GM19372 (cell line): ENCODE data around the gene PRSS57.
"Not testable (repeated sequence)": the region's sequence is repeated elsewhere in the genome, so short reads cannot be mapped to it uniquely, and the experiment has no call there.

ENCODE experiments used
- ATAC-seq: cut with Tn5 transposase; IDR thresholded peaks from one replicate; pipeline ENCODE4 v1.9.1; 2021; ENCODE audit warnings: mild to moderate bottlenecking, low read depth, moderate library complexity; ENCODE audit not compliant: unreplicated experiment

The PRSS57 gene

GRCh38 chr19:695352-695949, at the start of gene PRSS57:
TSS of gene PRSS57 (minus strand) at chr19:695452. CDS start at chr19:695430, 22 bp downstream.
- ATAC-seq: no peak

DNA sequence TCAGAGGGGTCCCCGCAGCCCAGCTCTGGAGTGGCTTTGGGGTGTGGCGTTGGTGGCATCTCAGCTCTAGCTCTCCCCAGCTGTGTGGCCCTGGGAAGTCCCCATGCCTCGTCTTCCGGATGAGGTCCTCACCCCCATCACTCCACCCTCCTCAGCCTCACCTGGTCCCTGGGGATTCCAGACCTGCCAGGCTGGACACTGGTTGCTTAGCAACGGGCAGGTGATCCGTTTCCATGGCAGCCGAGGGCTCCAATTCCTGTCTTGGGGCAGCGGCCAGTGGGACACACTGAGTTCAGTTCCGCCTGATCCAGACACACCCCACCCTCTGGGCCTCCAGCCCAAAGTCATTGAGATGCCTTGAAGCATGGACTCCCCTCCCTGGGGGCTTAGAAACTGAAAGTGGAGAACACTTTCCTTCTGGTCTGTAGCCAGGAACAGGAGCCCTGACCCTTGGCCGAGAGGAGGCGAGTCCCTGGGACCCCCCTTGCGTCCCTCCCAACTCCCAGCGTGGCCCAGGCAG, 48.0 kb upstream of the PRSS57 start:
- ATAC-seq: no peak

GRCh38 chr19:742540-743075, 47.4 kb upstream of the PRSS57 start:
- no peak for ATAC-seq

DNA sequence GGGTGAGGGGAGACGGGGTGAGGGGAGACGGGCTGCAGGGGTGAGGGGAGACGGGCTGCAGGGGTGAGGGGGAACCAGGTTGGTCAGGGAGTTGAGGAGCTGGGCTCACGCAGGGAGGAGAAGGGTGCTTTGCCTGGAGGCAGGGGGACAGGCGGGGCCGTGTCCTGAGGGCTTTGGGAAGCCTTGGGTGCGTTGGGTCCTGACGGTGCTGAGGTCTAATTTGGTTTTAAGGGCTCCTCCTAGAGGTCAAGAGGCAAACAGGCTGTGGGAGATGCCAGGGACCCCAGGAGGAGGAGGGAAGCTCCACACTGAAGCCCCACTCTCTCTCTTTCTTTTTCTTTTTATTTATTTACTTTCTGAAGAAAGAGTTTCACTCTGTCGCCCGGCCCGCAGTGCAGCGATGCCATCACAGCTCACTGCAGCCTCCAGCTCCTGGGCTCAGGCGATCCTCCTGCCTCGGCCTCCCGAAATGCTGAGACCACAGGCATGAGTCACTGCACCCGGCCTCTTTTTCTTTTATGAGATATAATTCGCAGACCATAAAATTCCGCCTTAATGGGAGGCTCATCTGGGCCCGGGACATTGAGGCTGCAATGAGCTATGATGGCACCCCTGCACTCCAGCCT, 46.4 kb upstream of the PRSS57 start:
- no peak for ATAC-seq

DNA sequence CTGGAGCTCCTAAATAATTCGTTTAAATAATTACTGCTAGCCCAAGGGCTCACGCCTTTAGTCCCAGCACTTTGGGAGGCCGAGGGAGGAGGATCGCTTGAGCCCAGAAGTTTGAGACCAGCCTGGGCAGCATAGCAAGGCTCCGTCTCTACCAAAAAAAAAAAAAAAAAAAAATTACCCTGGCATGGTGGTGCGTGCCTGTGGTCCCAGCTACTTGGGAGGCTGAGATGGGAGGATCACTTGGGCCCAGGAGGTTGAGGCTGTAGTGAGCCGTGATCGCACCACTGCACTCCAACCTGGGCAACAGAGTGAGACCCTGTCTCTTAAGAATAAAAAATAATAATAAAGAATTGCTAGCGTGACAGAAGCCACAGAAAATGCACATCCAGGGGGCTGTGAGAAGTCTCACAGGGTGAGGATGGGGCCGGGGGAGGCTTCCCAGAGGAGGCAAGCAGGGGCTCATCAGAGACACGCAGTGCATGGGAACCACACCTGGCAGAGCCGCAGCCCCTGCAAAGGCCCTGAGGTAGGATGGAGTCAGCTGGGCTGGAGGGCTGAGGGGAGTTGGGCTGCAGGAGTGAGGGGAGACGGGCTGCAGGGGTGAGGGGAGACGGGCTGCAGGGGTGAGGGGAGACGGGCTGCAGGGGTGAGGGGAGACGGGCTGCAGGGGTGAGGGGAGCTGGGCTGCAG, 45.7 kb upstream of the PRSS57 start:
- not testable (repeated sequence) for ATAC-seq

- ATAC-seq: no peak
Measured at GRCh38 chr19:739998-740715, 44.9 kb upstream of the PRSS57 start.

DNA sequence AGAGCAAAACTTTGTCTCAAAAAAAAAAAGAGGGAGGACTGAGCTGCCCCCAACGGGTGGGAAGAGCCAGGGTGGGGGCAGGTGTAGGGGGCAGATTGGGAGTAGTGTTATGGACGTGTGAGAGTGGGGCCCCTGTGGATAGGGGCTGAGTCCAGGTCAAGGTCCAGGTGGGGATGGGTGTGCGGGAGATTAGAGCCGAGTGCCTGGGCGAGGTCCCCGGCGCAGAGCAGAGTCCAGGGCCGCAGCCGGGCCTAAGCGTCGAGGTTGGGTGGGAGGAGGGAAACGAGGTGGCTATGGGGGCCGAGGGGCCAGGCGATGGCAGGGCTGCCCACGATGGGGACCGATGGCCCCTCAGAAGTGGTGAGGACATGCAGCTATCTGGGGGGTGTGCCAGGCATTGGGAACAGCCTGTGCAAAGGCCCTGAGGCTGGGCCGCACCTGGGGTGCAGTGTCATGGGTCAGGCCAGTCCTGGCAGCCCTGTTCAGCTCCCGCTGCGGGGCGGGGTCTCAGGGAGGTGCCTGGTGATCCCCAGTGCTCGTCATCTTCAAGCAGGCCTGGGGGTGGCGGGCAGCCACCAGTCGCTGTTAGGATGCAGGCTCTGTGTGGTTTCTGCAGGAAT, 43.4 kb upstream of the PRSS57 start:
- ATAC-seq: no peak

DNA sequence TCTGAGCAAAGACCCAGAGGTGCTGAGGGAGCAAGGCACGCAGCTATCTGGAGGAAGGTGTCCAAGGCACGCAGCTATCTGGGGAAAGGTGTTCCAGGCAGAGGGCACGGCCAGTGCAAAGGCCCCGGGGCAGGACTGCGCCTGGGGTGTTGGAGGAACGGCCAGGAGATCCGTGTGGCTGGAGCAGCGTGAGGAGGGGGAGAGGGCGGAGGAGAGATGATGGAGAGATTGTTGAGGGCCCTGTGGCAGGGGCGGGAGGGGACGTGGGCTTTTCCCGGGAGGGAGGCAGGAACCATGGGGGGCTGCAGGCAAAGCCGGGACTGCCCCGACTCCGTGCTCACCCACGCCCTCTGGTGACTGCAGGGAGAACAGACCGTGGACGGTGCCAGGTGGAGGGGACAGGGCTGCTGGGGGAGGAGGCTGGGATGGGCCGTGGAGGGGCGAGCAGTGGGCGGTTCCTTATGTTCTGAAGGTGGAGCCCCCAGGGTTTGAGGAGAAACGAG, 42.4 kb upstream of the PRSS57 start:
- ATAC-seq: no peak

- ATAC-seq: no peak
Measured at GRCh38 chr19:736125-736524, 40.9 kb upstream of the PRSS57 start.

DNA sequence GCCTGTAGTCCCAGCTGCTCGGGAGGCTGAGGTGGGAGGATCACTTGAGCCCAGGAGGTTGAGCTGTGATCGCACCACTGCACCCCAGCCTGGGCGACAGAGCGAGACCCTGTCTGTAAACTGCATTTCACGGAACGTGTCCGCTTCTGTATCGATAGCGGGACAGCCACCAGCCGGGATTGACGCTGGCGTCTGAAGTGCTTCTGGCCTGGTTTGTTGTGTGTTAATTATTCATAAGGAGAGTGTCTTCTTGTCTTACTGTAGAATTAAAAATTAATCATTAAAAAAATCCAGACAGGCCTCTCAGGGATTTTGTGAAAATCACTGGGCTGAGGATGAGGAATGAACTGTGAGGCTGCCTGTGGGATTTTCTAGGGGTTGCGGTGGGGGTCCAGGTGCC, 39.5 kb upstream of the PRSS57 start:
- ATAC-seq: no peak

DNA sequence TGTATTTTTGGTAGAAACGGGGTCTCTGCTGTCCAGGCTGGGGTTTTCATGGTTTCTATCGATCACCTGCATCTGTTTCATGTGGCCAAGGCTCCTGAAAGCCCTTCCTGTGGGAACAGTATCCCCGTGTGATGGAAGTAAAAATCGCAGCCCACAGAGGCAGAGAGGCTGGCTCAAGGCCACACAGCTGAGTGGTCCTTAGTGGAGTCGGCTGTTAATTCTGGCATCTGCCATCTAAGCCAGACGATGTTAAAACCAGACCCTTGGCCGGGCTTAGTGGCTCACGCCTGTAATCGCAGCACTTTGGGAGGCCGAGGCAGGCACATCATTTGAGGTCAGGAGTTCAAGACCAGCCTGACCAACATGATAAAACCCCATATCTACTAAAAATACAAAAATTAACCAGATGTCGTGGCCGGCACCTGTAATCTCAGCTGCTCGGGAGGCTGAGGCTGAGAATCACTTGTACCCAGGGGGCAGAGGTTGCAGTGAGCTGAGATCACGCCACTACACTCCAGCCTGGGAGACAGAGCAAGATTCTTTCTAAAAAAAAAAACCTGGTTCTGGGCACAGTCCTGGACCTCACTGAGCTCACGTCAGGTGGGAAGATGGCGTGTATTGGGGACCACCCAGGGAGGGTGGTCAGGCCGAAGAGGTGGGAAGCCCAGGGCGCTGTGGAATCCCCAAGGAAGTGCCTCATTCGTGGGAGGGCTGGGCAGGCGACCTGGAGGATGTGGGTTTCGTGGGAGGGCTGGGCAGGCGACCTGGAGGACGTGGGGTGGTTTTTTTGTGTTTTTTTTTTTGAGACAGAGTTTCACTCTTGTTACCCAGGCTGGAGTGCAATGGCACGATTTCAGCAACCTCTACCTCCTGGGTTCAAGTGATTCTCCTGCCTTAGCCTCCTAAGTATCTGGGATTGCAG, 37.2 kb upstream of the PRSS57 start:
- no peak for ATAC-seq

GRCh38 chr19:731000-731399, 35.7 kb upstream of the PRSS57 start:
- ATAC-seq: no peak

GRCh38 chr19:729965-730668, 34.9 kb upstream of the PRSS57 start:
- ATAC-seq: no peak

GRCh38 chr19:729564-729963, 34.3 kb upstream of the PRSS57 start:
- not testable (repeated sequence) for ATAC-seq

DNA sequence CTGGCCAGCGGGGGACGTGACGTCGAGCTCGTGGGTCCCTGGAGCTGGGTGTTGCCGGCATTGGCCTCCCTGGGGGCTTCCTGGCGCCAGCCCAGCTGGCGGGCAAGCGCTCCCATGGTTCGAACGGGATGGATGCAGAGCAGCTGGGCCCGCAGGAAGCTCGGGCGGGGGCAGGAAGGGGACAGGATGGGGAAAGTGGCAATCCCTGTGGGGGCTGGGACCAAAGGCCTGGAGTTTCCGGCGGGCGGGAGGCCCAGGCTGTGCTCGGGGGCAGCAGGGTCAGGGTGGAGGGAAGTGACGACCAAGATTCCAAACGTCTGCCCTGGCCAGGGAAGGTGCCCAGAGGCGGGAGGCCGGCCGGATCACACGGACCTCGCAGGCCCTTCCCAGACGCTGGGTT, 32.8 kb upstream of the PRSS57 start:
- no peak for ATAC-seq

GRCh38 chr19:726993-727956, 32.0 kb upstream of the PRSS57 start:
- no peak for ATAC-seq

- ATAC-seq: no peak
Measured at GRCh38 chr19:725461-726089, 30.3 kb upstream of the PRSS57 start.
